ENCODE measurements around the gene MCM5. TPM values are rescaled to one million over a fixed set of nuclear protein-coding genes. Genes with fewer than 3 reads are reported as not detected.
A peak's percentile ranks its signal among the peaks of the same experiment; 100 is the strongest.

The MCM5 gene
- total and polyA plus RNA-seq, 2 of the 13 experiments (the other 11 are each of a cell fraction or from before 2014, with no cell fraction given): 40.2 to 93.5 TPM

- TF ChIP-seq MXD1 (CRISPR knock-in tag; IDR thresholded peaks at IDR 0.05): peak; percentile 69
- TF ChIP-seq ATF4 (CRISPR knock-in tag; IDR thresholded peaks at IDR 0.05): peak in 1 of 2 experiments; percentile 81; a peak in 2 of 4 replicates
- no peak for TF ChIP-seq BATF2 (CRISPR knock-in tag; IDR thresholded peaks at IDR 0.05)
- TF ChIP-seq DR1 (CRISPR knock-in tag; IDR thresholded peaks at IDR 0.05): no peak
- TF ChIP-seq ZNF460 (CRISPR knock-in tag; IDR thresholded peaks at IDR 0.05; ENCODE audit: borderline replicate concordance): no peak
- peak; percentile 12; the same call in 1 of the 2 replicates for TF ChIP-seq KDM1A (CRISPR knock-in tag; IDR thresholded peaks at IDR 0.05)
- TF ChIP-seq SP4 (CRISPR knock-in tag; IDR thresholded peaks at IDR 0.05): peak; percentile 67; the same call in 1 of the 2 replicates
- peak; percentile 80 for TF ChIP-seq TARDBP (CRISPR knock-in tag; IDR thresholded peaks at IDR 0.05)
- peak; percentile 85 for TF ChIP-seq ZNF331 (CRISPR knock-in tag; IDR thresholded peaks at IDR 0.05)
- TF ChIP-seq FOSL2 (CRISPR knock-in tag; IDR thresholded peaks at IDR 0.05): peak; percentile 84
- TF ChIP-seq POLR2AphosphoS2 (IDR thresholded peaks at IDR 0.05; ENCODE audit: low read depth, low read length): no peak
- no peak for TF ChIP-seq ZNF136 (CRISPR knock-in tag; IDR thresholded peaks at IDR 0.05; ENCODE audit: low read depth)
- TF ChIP-seq ZBTB7B (CRISPR knock-in tag; IDR thresholded peaks at IDR 0.05): peak; percentile 61; the same call in 1 of the 2 replicates
- TF ChIP-seq POGZ (CRISPR knock-in tag; IDR thresholded peaks at IDR 0.05): peak; percentile 65
- peak in 1 of 2 experiments; percentile 57; a peak in 1 of 4 replicates for TF ChIP-seq NR2F1 (CRISPR knock-in tag; IDR thresholded peaks at IDR 0.05)
- TF ChIP-seq RARA (CRISPR knock-in tag; IDR thresholded peaks at IDR 0.05): peak; percentile 88
- no peak for TF ChIP-seq KDM5A (IDR thresholded peaks at IDR 0.05; ENCODE audit: borderline replicate concordance, low read length)
- TF ChIP-seq ZNF263 (CRISPR knock-in tag; IDR thresholded peaks at IDR 0.05): 0 out of 2 replicates have a peak, but pooled peaks have one; percentile 30
- no peak for TF ChIP-seq SP2 (CRISPR knock-in tag; IDR thresholded peaks at IDR 0.05)
- TF ChIP-seq BRD4 (CRISPR knock-in tag; IDR thresholded peaks at IDR 0.05): no peak
- TF ChIP-seq JARID2 (CRISPR knock-in tag; IDR thresholded peaks at IDR 0.05; ENCODE audit: insufficient replicate concordance): no peak
- TF ChIP-seq KDM4B (CRISPR knock-in tag; IDR thresholded peaks at IDR 0.05): 0 out of 2 replicates have a peak, but pooled peaks have one; percentile 24
- no peak for TF ChIP-seq ZBTB39 (CRISPR knock-in tag; IDR thresholded peaks at IDR 0.05)
- TF ChIP-seq ZBTB44 (CRISPR knock-in tag; IDR thresholded peaks at IDR 0.05): no peak
- no peak for TF ChIP-seq ZNF644 (CRISPR knock-in tag; IDR thresholded peaks at IDR 0.05; ENCODE audit: low read depth)
- no peak for TF ChIP-seq RFX1 (IDR thresholded peaks at IDR 0.05)
Observed at GRCh38 chr22:35376728-35377472, 23.0 kb upstream of the MCM5 start (continued).

Measured in HepG2 (cell line).